A549 (cell line): ENCODE results near the gene CHST5.

Experiments
- HMGXB4 ChIP-seq: fragments of 250-450 bp; sonication (Bioruptor Pico); IDR thresholded peaks from 2 replicates; pipeline ENCODE4 v1.5.0; 2021; ENCODE audit warnings: mild to moderate bottlenecking, moderate library complexity, borderline replicate concordance
- RCOR1 ChIP-seq: fragments of 150-350 bp; IDR thresholded peaks from 2 replicates; pipeline ENCODE4 v1.6.1; 2014; ENCODE audit warnings: antibody characterized with exemption, low read length, low read depth

GRCh38 chr16:75584108-75584507 lies 48.2 kb upstream of the CHST5 start:
- TF ChIP-seq HMGXB4 (CRISPR knock-in tag) (no peak), RCOR1 (no peak)
